ENCODE results near the gene GAREM1. TPM values are rescaled to one million over a fixed set of nuclear protein-coding genes. Genes with fewer than 3 reads are reported as not detected.

GAREM1 gene
- total RNA-seq, 1 donor from 2014 or later, result 1.7 TPM

- DNase-seq (ENCODE audit: extremely low spot score, unreplicated experiment), result no peak
- no peak overlapping the region for H3K27ac Mint-ChIP-seq (ENCODE audit: unreplicated experiment)
- H3K4me3 Mint-ChIP-seq (ENCODE audit: unreplicated experiment), result no peak overlapping the region
- H3K27me3 Mint-ChIP-seq (ENCODE audit: unreplicated experiment), result peaks cover 11% of the 10 kb centered on the region
- no peaks in the 10 kb centered on the region for H3K9me3 Mint-ChIP-seq (ENCODE audit: unreplicated experiment)
- no peak for TF ChIP-seq CTCF (IDR thresholded peaks at IDR 0.05)
- H3K36me3 Mint-ChIP-seq (ENCODE audit: unreplicated experiment), result no peaks in the 10 kb centered on the region
- no peaks in the 10 kb centered on the region for H3K4me1 Mint-ChIP-seq (ENCODE audit: unreplicated experiment)
Measured at GRCh38 chr18:32258148-32258547, 212.5 kb downstream of the GAREM1 start.

- DNase-seq (ENCODE audit: extremely low spot score, unreplicated experiment), result no peak
- Mint-ChIP-seq H3K4me1 (ENCODE audit: unreplicated experiment) (no peaks in the 10 kb centered on the region), H3K9me3 (ENCODE audit: unreplicated experiment) (no peaks in the 10 kb centered on the region), H3K4me3 (ENCODE audit: unreplicated experiment) (no peak overlapping the region), H3K27ac (ENCODE audit: unreplicated experiment) (no peak overlapping the region), H3K27me3 (ENCODE audit: unreplicated experiment) (peaks cover 11% of the 10 kb centered on the region), H3K36me3 (ENCODE audit: unreplicated experiment) (no peaks in the 10 kb centered on the region)
- TF ChIP-seq CTCF (IDR thresholded peaks at IDR 0.05), result no peak
Measured at GRCh38 chr18:32257084-32257785, 213.4 kb downstream of the GAREM1 start.

GRCh38 chr18:32255570-32255969, 215.1 kb downstream of the GAREM1 start:
- Mint-ChIP-seq H3K4me3 (ENCODE audit: unreplicated experiment) (no peak overlapping the region), H3K36me3 (ENCODE audit: unreplicated experiment) (no peaks in the 10 kb centered on the region), H3K9me3 (ENCODE audit: unreplicated experiment) (no peaks in the 10 kb centered on the region), H3K27ac (ENCODE audit: unreplicated experiment) (no peak overlapping the region), H3K27me3 (ENCODE audit: unreplicated experiment) (peaks cover 9% of the 10 kb centered on the region), H3K4me1 (ENCODE audit: unreplicated experiment) (no peaks in the 10 kb centered on the region)
- DNase-seq (ENCODE audit: extremely low spot score, unreplicated experiment), result no peak
- TF ChIP-seq CTCF (IDR thresholded peaks at IDR 0.05), result no peak

- no peak for TF ChIP-seq CTCF (IDR thresholded peaks at IDR 0.05)
- Mint-ChIP-seq H3K36me3 (ENCODE audit: unreplicated experiment) (no peaks in the 10 kb centered on the region), H3K9me3 (ENCODE audit: unreplicated experiment) (no peaks in the 10 kb centered on the region), H3K4me1 (ENCODE audit: unreplicated experiment) (no peaks in the 10 kb centered on the region), H3K27ac (ENCODE audit: unreplicated experiment) (no peak overlapping the region), H3K4me3 (ENCODE audit: unreplicated experiment) (no peak overlapping the region), H3K27me3 (ENCODE audit: unreplicated experiment) (peaks cover 12% of the 10 kb centered on the region)
- no peak for DNase-seq (ENCODE audit: extremely low spot score, unreplicated experiment)
Measured at GRCh38 chr18:32252141-32252860, 218.4 kb downstream of the GAREM1 start.

GRCh38 chr18:32251466-32251865, 219.2 kb downstream of the GAREM1 start:
- Mint-ChIP-seq H3K4me1 (ENCODE audit: unreplicated experiment) (no peaks in the 10 kb centered on the region), H3K9me3 (ENCODE audit: unreplicated experiment) (no peaks in the 10 kb centered on the region)

More at GRCh38 chr18:32251466-32251865, 219.2 kb downstream of the GAREM1 start:
- Mint-ChIP-seq H3K36me3 (ENCODE audit: unreplicated experiment) (no peaks in the 10 kb centered on the region), H3K27me3 (ENCODE audit: unreplicated experiment) (peaks cover 16% of the 10 kb centered on the region), H3K27ac (ENCODE audit: unreplicated experiment) (no peak overlapping the region), H3K4me3 (ENCODE audit: unreplicated experiment) (no peak overlapping the region)
- no peak for DNase-seq (ENCODE audit: extremely low spot score, unreplicated experiment)
- TF ChIP-seq CTCF (IDR thresholded peaks at IDR 0.05), result no peak
